Body of pancreas (tissue), 4 donors: ENCODE data around the gene CYP20A1.

Experiments
- POLR2A ChIP-seq, 3 donors: fragments of 450-650 bp; IDR thresholded peaks; one replicate each; pipeline ENCODE4 v1.6.1; 2016; ENCODE audit warnings: antibody characterized with exemption in 3 of 3, mild to moderate bottlenecking in 2 of 3
- TF ChIP-seq, protein P1 (sequence below), 7 experiments: fragments of 450-650 bp in 4 of 7; fragments of 200-600 bp in 3 of 7; sonication (generic) in 3 of 7; IDR thresholded peaks; one replicate each; pipeline ENCODE4 v1.5.1; 2016 to 2019; ENCODE audit warnings: antibody characterized with exemption in 7 of 7

DNA sequence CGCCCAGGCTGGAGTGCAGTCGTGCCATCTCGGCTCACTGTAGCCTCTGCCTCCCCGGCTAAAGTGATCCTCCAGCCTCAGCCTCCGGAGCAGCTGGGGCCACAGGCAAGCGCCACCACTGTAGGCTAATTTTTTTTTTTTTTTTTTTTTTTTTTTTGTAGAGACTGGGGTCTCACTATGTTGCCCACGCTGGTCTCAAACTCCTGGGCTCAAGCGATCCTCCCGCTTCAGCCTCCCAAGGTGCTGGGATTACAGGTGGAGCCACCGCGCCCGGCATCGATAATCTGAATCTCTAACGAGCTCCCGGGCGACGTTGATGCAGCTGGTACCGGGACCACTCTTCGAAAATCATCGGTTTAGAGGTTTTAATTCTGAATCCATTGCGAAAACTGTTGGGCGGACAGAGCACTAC is 520 bp upstream of the CYP20A1 start:
- TF ChIP-seq, protein P1, sequence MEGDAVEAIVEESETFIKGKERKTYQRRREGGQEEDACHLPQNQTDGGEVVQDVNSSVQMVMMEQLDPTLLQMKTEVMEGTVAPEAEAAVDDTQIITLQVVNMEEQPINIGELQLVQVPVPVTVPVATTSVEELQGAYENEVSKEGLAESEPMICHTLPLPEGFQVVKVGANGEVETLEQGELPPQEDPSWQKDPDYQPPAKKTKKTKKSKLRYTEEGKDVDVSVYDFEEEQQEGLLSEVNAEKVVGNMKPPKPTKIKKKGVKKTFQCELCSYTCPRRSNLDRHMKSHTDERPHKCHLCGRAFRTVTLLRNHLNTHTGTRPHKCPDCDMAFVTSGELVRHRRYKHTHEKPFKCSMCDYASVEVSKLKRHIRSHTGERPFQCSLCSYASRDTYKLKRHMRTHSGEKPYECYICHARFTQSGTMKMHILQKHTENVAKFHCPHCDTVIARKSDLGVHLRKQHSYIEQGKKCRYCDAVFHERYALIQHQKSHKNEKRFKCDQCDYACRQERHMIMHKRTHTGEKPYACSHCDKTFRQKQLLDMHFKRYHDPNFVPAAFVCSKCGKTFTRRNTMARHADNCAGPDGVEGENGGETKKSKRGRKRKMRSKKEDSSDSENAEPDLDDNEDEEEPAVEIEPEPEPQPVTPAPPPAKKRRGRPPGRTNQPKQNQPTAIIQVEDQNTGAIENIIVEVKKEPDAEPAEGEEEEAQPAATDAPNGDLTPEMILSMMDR (IDR thresholded peaks at IDR 0.05): no peak
- TF ChIP-seq POLR2A (IDR thresholded peaks at IDR 0.05): no peak
